Measurements from ENCODE around the gene ANKRD55. TPM values are rescaled to one million over a fixed set of nuclear protein-coding genes. Genes with fewer than 3 reads are reported as not detected.

ANKRD55 gene
- total RNA-seq: under 1 TPM in 1 of 4 donors, not detected in 3; 0.23 TPM

- TF ChIP-seq CTCF (IDR thresholded peaks at IDR 0.05) (no peak), POLR2A (IDR thresholded peaks at IDR 0.05) (no peak), EP300 (IDR thresholded peaks at IDR 0.05) (no peak), POLR2AphosphoS5 (IDR thresholded peaks at IDR 0.05) (no peak)
- Histone ChIP-seq H3K36me3 (no peaks in the 10 kb centered on the region), H3K4me1 (no peaks in the 10 kb centered on the region), H3K27ac (no peak within 1 kb of the TSS), H3K9me3 (no peaks in the 10 kb centered on the region), H3K4me3 (no peak within 1 kb of the TSS), H3K27me3 (peaks cover 10% of the 10 kb centered on the region)
- 52% methylated on average over 8 of the region's 8 CpGs for WGBS
- DNase-seq (ENCODE audit: low spot score in 2 of 2): no peak
These were observed at the start of gene ANKRD55 for GRCh38 chr5:56233230-56233629. TSS of gene ANKRD55 (minus strand) at chr5:56233330. CDS start at chr5:56232913, 417 bp downstream.

GRCh38 chr5:56282216-56282615, 49.1 kb upstream of the ANKRD55 start:
- TF ChIP-seq POLR2A (IDR thresholded peaks at IDR 0.05) (no peak), CTCF (IDR thresholded peaks at IDR 0.05) (no peak), POLR2AphosphoS5 (IDR thresholded peaks at IDR 0.05) (no peak), EP300 (IDR thresholded peaks at IDR 0.05) (no peak)
- Histone ChIP-seq H3K27ac (no peak overlapping the region), H3K4me3 (no peak overlapping the region), H3K9me3 (no peaks in the 10 kb centered on the region), H3K36me3 (no peaks in the 10 kb centered on the region), H3K4me1 (peaks cover 3% of the 10 kb centered on the region), H3K27me3 (no peaks in the 10 kb centered on the region)
- 86% methylated on average over 1 of the region's 1 CpG for WGBS
- DNase-seq (ENCODE audit: low spot score in 2 of 2): no peak

- WGBS: 80% methylated on average over 5 of the region's 5 CpGs
- Histone ChIP-seq H3K9me3 (no peaks in the 10 kb centered on the region), H3K27ac (no peak overlapping the region), H3K27me3 (no peaks in the 10 kb centered on the region), H3K4me3 (no peak overlapping the region), H3K36me3 (no peaks in the 10 kb centered on the region), H3K4me1 (peaks cover 3% of the 10 kb centered on the region)
- TF ChIP-seq POLR2A (IDR thresholded peaks at IDR 0.05): no peak
- TF ChIP-seq CTCF (IDR thresholded peaks at IDR 0.05): no peak
- no peak for TF ChIP-seq EP300 (IDR thresholded peaks at IDR 0.05)
- TF ChIP-seq POLR2AphosphoS5 (IDR thresholded peaks at IDR 0.05): no peak
- no peak for DNase-seq (ENCODE audit: low spot score in 2 of 2)
These were observed 48.5 kb upstream of the ANKRD55 start for GRCh38 chr5:56281489-56282165.

GRCh38 chr5:56279979-56280378, 46.8 kb upstream of the ANKRD55 start:
- 15% methylated on average over 2 of the region's 2 CpGs for WGBS
- Histone ChIP-seq H3K27ac (no peak overlapping the region), H3K4me3 (no peak overlapping the region), H3K36me3 (no peaks in the 10 kb centered on the region), H3K27me3 (no peaks in the 10 kb centered on the region), H3K4me1 (peaks cover 3% of the 10 kb centered on the region), H3K9me3 (no peaks in the 10 kb centered on the region)
- no peak for DNase-seq (ENCODE audit: low spot score in 2 of 2)
- TF ChIP-seq CTCF (IDR thresholded peaks at IDR 0.05): no peak
- no peak for TF ChIP-seq POLR2AphosphoS5 (IDR thresholded peaks at IDR 0.05)
- no peak for TF ChIP-seq EP300 (IDR thresholded peaks at IDR 0.05)
- no peak for TF ChIP-seq POLR2A (IDR thresholded peaks at IDR 0.05)

- no peak overlapping the region for H3K27ac ChIP-seq
- no peak for DNase-seq (ENCODE audit: low spot score in 2 of 2)
- TF ChIP-seq POLR2AphosphoS5 (IDR thresholded peaks at IDR 0.05) (no peak), EP300 (IDR thresholded peaks at IDR 0.05) (no peak), CTCF (IDR thresholded peaks at IDR 0.05) (no peak), POLR2A (IDR thresholded peaks at IDR 0.05) (no peak)
- no peak overlapping the region for H3K4me3 ChIP-seq
- H3K9me3 ChIP-seq: no peaks in the 10 kb centered on the region
- H3K36me3 ChIP-seq: no peaks in the 10 kb centered on the region
- H3K4me1 ChIP-seq: peaks cover 3% of the 10 kb centered on the region
- H3K27me3 ChIP-seq: no peaks in the 10 kb centered on the region
- 78% methylated on average over 6 of the region's 6 CpGs for WGBS
These were observed 46.2 kb upstream of the ANKRD55 start for GRCh38 chr5:56279291-56279690.

Data from suprapubic skin (tissue), 4 donors.